ENCODE measurements around the gene MGMT. TPM values are rescaled to one million over a fixed set of nuclear protein-coding genes. Genes with fewer than 3 reads are reported as not detected.

The MGMT gene
- total and polyA plus RNA-seq, 4 donors, result 28.2 to 79.1 (median 46.0) TPM

DNA sequence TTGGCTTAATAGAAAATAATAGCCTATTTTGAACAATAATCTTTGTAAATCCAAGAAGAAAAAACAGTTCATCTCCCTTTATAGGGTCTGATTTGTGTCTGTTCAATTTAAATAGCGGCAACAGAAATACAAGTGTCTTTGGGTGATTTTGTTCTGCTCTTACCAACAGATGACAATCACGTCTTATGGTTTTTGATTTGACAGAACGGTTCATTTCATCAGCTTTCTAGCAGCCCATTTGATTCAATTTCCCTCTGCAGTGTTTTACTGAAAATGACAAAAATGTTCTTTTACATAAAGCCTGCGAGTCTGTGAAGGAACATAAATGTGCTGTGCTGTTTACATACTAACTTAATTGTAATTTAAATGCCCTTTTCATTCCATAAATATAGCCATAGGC, 180.5 kb downstream of the MGMT start:
- H3K27me3 ChIP-seq (ENCODE audit: control insufficient read depth in 4 of 4, insufficient read depth in 4 of 4, low read length in 3 of 4), result no peaks in the 10 kb centered on the region
- 97% methylated on average over 4 of the region's 4 CpGs for WGBS
- no peak for TF ChIP-seq SP1 (IDR thresholded peaks at IDR 0.05)
- TF ChIP-seq, protein P1, sequence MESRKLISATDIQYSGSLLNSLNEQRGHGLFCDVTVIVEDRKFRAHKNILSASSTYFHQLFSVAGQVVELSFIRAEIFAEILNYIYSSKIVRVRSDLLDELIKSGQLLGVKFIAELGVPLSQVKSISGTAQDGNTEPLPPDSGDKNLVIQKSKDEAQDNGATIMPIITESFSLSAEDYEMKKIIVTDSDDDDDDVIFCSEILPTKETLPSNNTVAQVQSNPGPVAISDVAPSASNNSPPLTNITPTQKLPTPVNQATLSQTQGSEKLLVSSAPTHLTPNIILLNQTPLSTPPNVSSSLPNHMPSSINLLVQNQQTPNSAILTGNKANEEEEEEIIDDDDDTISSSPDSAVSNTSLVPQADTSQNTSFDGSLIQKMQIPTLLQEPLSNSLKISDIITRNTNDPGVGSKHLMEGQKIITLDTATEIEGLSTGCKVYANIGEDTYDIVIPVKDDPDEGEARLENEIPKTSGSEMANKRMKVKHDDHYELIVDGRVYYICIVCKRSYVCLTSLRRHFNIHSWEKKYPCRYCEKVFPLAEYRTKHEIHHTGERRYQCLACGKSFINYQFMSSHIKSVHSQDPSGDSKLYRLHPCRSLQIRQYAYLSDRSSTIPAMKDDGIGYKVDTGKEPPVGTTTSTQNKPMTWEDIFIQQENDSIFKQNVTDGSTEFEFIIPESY (IDR thresholded peaks at IDR 0.05), result no peak
- no peak for TF ChIP-seq HNF4G (IDR thresholded peaks at IDR 0.05)
- no peak for TF ChIP-seq FOXA2 (IDR thresholded peaks at IDR 0.05)
- TF ChIP-seq, protein P2, sequence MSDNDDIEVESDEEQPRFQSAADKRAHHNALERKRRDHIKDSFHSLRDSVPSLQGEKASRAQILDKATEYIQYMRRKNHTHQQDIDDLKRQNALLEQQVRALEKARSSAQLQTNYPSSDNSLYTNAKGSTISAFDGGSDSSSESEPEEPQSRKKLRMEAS (IDR thresholded peaks at IDR 0.05), result no peak
- TF ChIP-seq, protein P3, sequence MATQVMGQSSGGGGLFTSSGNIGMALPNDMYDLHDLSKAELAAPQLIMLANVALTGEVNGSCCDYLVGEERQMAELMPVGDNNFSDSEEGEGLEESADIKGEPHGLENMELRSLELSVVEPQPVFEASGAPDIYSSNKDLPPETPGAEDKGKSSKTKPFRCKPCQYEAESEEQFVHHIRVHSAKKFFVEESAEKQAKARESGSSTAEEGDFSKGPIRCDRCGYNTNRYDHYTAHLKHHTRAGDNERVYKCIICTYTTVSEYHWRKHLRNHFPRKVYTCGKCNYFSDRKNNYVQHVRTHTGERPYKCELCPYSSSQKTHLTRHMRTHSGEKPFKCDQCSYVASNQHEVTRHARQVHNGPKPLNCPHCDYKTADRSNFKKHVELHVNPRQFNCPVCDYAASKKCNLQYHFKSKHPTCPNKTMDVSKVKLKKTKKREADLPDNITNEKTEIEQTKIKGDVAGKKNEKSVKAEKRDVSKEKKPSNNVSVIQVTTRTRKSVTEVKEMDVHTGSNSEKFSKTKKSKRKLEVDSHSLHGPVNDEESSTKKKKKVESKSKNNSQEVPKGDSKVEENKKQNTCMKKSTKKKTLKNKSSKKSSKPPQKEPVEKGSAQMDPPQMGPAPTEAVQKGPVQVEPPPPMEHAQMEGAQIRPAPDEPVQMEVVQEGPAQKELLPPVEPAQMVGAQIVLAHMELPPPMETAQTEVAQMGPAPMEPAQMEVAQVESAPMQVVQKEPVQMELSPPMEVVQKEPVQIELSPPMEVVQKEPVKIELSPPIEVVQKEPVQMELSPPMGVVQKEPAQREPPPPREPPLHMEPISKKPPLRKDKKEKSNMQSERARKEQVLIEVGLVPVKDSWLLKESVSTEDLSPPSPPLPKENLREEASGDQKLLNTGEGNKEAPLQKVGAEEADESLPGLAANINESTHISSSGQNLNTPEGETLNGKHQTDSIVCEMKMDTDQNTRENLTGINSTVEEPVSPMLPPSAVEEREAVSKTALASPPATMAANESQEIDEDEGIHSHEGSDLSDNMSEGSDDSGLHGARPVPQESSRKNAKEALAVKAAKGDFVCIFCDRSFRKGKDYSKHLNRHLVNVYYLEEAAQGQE (IDR thresholded peaks at IDR 0.05), result no peak
- TF ChIP-seq, protein P4, sequence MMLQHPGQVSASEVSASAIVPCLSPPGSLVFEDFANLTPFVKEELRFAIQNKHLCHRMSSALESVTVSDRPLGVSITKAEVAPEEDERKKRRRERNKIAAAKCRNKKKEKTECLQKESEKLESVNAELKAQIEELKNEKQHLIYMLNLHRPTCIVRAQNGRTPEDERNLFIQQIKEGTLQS (IDR thresholded peaks at IDR 0.05), result no peak
- TF ChIP-seq GABPA (IDR thresholded peaks at IDR 0.05 in 1 of 2, conservative IDR thresholded peaks at IDR 0.05 in 1 of 2), result no peak
- peaks cover 0 to 2% (median 0%) of the 10 kb centered on the region in 4 donors for H3K4me1 ChIP-seq (ENCODE audit: control insufficient read depth in 4 of 4, insufficient read depth in 4 of 4, low read length in 3 of 4)
- no peak overlapping the region for H3K27ac ChIP-seq (ENCODE audit: low read depth in 1 of 2, low read length in 2 of 2)
- no peak for DNase-seq (ENCODE audit: low spot score)
- H3K9ac ChIP-seq (ENCODE audit: low read depth in 1 of 2, low read length in 2 of 2), result no peak overlapping the region
- H3K36me3 ChIP-seq (ENCODE audit: control insufficient read depth in 4 of 4, insufficient read depth in 3 of 4, low read depth in 1 of 4, low read length in 3 of 4), result peaks cover 0 to 2% (median 0%) of the 10 kb centered on the region in 4 donors
- no peak overlapping the region for H3K4me3 ChIP-seq (ENCODE audit: low read depth in 1 of 3, low read length in 3 of 3)
- no peaks in the 10 kb centered on the region for H3K9me3 ChIP-seq (ENCODE audit: control insufficient read depth in 4 of 4, low read length in 3 of 4)

DNA sequence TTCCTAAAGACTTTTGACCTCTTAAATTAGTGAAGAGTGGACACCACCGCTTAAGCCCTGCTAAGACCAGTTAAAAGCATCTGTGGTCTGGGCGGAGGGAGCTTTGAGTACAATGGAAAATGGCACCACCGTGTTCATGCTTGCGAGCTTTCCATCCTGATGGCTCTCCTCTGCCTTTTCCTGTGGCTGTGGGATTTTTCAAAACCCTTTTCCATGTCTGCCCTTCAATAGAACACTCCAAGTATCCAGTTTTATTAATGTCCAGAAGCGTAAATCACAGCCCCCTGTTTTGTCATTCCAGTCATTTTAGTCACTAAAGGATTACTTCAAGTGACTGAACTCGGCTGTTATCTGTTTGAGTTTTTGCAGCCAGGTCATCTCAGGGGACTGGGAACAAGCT, 181.8 kb downstream of the MGMT start:
- TF ChIP-seq SP1 (IDR thresholded peaks at IDR 0.05) (no peak), FOXA2 (IDR thresholded peaks at IDR 0.05) (no peak), HNF4G (IDR thresholded peaks at IDR 0.05) (no peak), FOXA1 (IDR thresholded peaks at IDR 0.05) (no peak), TAF1 (conservative IDR thresholded peaks at IDR 0.05) (no peak), YY1 (IDR thresholded peaks at IDR 0.05) (no peak), NR2F2 (IDR thresholded peaks at IDR 0.05) (no peak), EGR1 (IDR thresholded peaks at IDR 0.05; ENCODE audit: low read depth in 2 of 2) (no peak), GABPA (IDR thresholded peaks at IDR 0.05 in 1 of 2, conservative IDR thresholded peaks at IDR 0.05 in 1 of 2) (no peak)
- TF ChIP-seq, protein P3 (IDR thresholded peaks at IDR 0.05), result no peak
- TF ChIP-seq, protein P4 (IDR thresholded peaks at IDR 0.05), result no peak

More for the DNA sequence above, 181.8 kb downstream of the MGMT start:
- no peaks in the 10 kb centered on the region for H3K27me3 ChIP-seq (ENCODE audit: control insufficient read depth in 4 of 4, insufficient read depth in 4 of 4, low read length in 3 of 4)
- H3K36me3 ChIP-seq (ENCODE audit: control insufficient read depth in 4 of 4, insufficient read depth in 3 of 4, low read depth in 1 of 4, low read length in 3 of 4), result peaks cover 0 to 2% (median 0%) of the 10 kb centered on the region in 4 donors
- H3K4me1 ChIP-seq (ENCODE audit: control insufficient read depth in 4 of 4, insufficient read depth in 4 of 4, low read length in 3 of 4), result no peaks in the 10 kb centered on the region
- no peaks in the 10 kb centered on the region for H3K9me3 ChIP-seq (ENCODE audit: control insufficient read depth in 4 of 4, low read length in 3 of 4)
- H3K27ac ChIP-seq (ENCODE audit: low read depth in 1 of 2, low read length in 2 of 2), result no peak overlapping the region
- no peak overlapping the region for H3K4me3 ChIP-seq (ENCODE audit: low read depth in 1 of 3, low read length in 3 of 3)
- no peak overlapping the region for H3K9ac ChIP-seq (ENCODE audit: low read depth in 1 of 2, low read length in 2 of 2)
- DNase-seq (ENCODE audit: low spot score), result no peak
- WGBS, result 95% methylated on average over 6 of the region's 6 CpGs

All from liver (tissue), 9 donors.